Activated naive CD4-positive, alpha-beta T cell treated with anti-CD3 and anti-CD28 coated beads, Interleukin-2, amount 10 ng/mL, durations not matched to agents 7 days and 5 days (primary cell): ENCODE results near the gene VCP.
A peak's percentile ranks its signal among the peaks of the same experiment; 100 is the strongest.

Experiments
- CTCF ChIA-PET: fragments of 350-600 bp; sonication (Branson Sonifier 250); formaldehyde crosslinking; loops from one replicate; lab custom pipeline; 2021; ENCODE audit warnings: antibody characterized with exemption; lab: Charles Lee
- DNase-seq: peaks from one replicate; pipeline ENCODE4 v3.0.0-alpha.2; 2020
- H3K27ac Mint-ChIP-seq: one replicate; pipeline ENCODE4 v1.8.0; 2021; ENCODE audit warnings: mild to moderate bottlenecking, moderate library complexity, mixed read lengths
- H3K27me3 Mint-ChIP-seq: one replicate; pipeline ENCODE4 v1.8.0; 2021; ENCODE audit warnings: mild to moderate bottlenecking, mixed read lengths
- H3K36me3 Mint-ChIP-seq: one replicate; pipeline ENCODE4 v1.8.0; 2021; ENCODE audit warnings: mixed read lengths
- H3K4me1 Mint-ChIP-seq: one replicate; pipeline ENCODE4 v1.8.0; 2021; ENCODE audit warnings: mixed read lengths
- H3K4me3 Mint-ChIP-seq: one replicate; pipeline ENCODE4 v1.8.0; 2021; ENCODE audit warnings: mild to moderate bottlenecking, moderate library complexity, mixed read lengths
- H3K9me3 Mint-ChIP-seq: one replicate; pipeline ENCODE4 v1.8.0; 2021; ENCODE audit warnings: mixed read lengths

Gene VCP

DNA sequence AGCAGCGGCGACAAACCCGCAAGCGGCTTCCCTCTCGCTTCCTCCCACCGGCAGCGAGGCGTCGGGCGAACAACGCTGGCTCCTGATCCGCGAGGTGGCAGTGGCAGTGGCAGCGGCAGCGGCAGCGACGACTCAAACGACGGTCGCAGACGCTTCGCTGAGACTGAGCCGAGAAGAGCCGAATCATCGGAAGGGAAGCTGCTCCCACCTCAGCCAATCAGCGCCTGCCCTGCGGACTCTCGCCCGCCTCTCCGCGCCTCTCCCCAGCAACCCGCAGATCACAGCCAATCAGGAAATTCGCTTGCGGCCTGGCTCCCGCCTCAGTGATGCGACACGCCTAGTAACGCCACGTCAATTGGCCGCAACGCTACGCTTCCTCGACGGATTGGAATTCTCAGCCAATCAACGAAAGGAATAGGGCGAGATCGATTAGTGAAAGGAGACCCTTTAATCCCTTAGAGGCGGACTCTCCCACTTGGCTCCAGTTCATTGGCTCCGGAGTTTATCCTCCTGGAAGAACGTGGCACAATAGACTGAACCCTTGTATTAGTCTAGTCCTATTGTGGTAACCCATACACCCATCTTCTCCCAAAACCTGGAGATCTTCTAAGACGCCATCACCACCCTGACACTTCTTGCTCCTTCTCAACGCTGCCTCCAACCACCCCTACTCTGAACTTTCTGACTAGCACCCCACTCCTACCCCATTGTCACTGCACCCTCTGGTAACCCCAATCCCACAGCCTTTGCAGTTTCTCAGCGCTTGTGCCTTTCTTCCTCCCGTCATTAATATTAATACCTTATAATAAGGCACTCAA lies at the start of gene VCP:
Gene VCP (minus strand): TSS at position 165 of the 818 bp plus-strand sequence. CDS start 272 bp downstream, outside the sequence.
- H3K4me3 Mint-ChIP-seq: peak within 1 kb of the TSS; percentile 90
- DNase-seq: peak; percentile 99
- H3K27me3 Mint-ChIP-seq: no peaks in the 10 kb centered on the region
- peaks cover 58% of the 10 kb centered on the region for H3K36me3 Mint-ChIP-seq
- H3K27ac Mint-ChIP-seq: peak within 1 kb of the TSS; percentile 97
- no peaks in the 10 kb centered on the region for H3K9me3 Mint-ChIP-seq
- peaks cover 61% of the 10 kb centered on the region for H3K4me1 Mint-ChIP-seq
- CTCF ChIA-PET: interaction anchor here (0.9 to 2.3 kb wide), 6 partner anchors 8 to 186 kb away, joined by 3 to 7 read pairs (median 4); partner anchors contain the start of gene PIGO

DNA sequence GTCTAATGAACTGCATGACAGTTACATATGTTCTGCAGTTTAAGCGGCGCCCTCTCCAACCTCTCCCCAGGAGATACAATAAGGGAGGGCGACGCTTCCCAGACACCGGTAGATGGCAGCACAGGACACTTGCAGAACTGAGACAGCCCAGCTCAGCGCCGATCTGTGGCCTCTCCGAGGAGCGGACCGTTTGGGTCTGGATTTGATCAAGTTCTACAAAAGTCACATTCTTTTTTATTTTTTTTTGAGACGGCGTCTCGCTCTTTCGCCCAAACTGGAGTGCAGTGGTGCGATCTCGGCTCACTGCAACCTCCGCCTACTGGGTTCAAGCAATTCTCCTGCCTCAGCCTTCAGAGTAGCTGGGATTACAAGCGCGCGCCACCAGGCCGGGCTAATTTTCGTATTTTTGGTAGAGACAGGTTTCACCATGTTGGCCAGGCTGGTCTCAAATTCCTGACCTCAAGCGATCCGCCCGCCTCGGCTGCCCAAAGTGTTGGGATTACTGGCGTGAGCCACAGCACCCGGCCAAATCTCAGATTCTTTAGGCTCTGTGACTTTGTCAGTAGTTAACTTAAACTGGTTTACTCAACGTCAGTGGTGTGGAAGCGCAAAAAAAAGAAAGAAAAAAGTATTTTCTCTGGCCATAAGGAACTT lies 44.6 kb upstream of the VCP start:
- CTCF ChIA-PET: interaction anchor here (1.1 to 6.7 kb wide), 10 partner anchors 9 to 437 kb away, joined by 3 to 54 read pairs (median 6); partner anchors contain the start of genes STOML2 and UNC13B
- H3K9me3 Mint-ChIP-seq: no peaks in the 10 kb centered on the region

DNA sequence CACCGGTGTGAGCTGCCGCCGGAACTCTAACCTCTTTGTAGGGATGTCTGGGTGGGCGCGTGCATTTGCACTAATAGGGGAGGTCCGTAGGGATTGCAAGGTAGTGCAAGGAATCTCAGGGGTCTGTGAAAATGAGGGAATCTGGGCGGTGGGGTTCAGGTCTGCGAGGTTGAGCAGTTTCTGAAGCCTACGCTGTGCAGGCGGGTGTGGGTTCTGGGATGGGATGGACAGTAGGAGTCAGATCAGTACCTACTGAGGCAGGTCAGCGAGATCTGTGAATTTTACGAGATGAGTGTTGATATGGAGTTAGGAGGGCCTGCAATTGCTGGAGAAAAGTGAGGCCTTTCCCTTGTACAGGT lies 44.1 kb upstream of the VCP start:
- H3K27ac Mint-ChIP-seq: peak overlapping the region; percentile 91
- H3K36me3 Mint-ChIP-seq: peaks cover 9% of the 10 kb centered on the region
- H3K27me3 Mint-ChIP-seq: peaks cover 3% of the 10 kb centered on the region
- no peak for DNase-seq
- CTCF ChIA-PET: interaction anchor here (1.6 to 6.7 kb wide), 6 partner anchors 13 to 437 kb away, joined by 4 to 54 read pairs (median 8); partner anchors contain the start of genes STOML2 and UNC13B
- H3K9me3 Mint-ChIP-seq: no peaks in the 10 kb centered on the region
- peak overlapping the region; percentile 98 for H3K4me3 Mint-ChIP-seq
- H3K4me1 Mint-ChIP-seq: peaks cover 48% of the 10 kb centered on the region

More for the DNA sequence above, 44.6 kb upstream of the VCP start:
- peak overlapping the region; percentile 98 for H3K4me3 Mint-ChIP-seq
- H3K27ac Mint-ChIP-seq: peak overlapping the region; percentile 91
- DNase-seq: peak; percentile 92
- H3K36me3 Mint-ChIP-seq: peaks cover 9% of the 10 kb centered on the region
- peaks cover 3% of the 10 kb centered on the region for H3K27me3 Mint-ChIP-seq
- peaks cover 43% of the 10 kb centered on the region for H3K4me1 Mint-ChIP-seq

DNA sequence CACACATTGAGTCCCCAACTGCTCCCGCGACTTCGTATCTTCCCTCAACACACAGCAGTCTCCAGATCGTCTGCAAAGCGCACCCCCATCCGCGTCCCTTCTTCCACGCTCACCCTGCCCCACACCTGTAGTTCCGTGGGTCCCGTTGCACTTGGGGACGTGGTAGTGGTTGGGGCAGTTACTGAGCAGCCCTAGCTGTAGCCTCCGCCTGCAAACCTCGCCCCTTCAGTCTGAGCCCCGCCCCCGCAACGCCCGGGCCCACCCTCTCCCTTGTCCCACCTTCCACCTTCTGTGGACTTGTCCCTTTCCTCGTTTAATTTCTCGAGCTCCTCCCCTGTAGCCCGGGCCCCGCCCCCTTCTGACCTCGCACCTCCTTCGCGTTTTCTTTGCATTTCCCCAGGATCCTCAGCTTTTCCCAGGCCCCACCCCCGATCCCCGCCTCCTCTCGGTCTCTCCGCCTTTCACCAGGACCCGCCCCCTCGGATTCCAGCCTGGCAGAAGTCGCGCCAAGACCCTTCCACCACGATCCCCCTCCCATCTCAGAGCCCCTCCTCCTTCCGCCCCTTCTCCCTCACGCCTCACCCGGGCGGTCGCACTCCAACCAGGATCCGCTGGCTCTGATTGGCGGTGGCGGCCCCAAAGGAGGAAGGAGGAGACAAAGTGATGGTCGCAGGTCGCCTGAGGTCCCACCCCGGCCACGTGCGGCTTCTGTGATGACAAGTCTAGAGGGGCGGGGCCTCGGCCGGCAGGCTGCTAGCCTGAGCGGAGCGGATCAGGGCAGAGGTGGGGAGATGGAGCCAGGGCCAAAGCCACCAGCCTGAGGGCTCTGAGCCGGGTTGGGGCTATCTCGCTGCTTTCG lies 43.5 kb upstream of the VCP start, which contains the start of gene ATOSB:
Gene ATOSB (minus strand): TSS at position 183 of the 859 bp plus-strand sequence. CDS start 7,588 bp downstream, outside the sequence.
- Mint-ChIP-seq H3K27me3 (no peaks in the 10 kb centered on the region), H3K9me3 (no peaks in the 10 kb centered on the region), H3K36me3 (peaks cover 9% of the 10 kb centered on the region), H3K4me1 (peaks cover 53% of the 10 kb centered on the region), H3K27ac (peak within 1 kb of the TSS; percentile 91), H3K4me3 (peak within 1 kb of the TSS; percentile 98)
- CTCF ChIA-PET: interaction anchor here (0.7 to 6.7 kb wide), 8 partner anchors 13 to 488 kb away, joined by 3 to 54 read pairs (median 4); partner anchors contain the start of genes STOML2 and UNC13B
- peak; percentile 97 for DNase-seq

DNA sequence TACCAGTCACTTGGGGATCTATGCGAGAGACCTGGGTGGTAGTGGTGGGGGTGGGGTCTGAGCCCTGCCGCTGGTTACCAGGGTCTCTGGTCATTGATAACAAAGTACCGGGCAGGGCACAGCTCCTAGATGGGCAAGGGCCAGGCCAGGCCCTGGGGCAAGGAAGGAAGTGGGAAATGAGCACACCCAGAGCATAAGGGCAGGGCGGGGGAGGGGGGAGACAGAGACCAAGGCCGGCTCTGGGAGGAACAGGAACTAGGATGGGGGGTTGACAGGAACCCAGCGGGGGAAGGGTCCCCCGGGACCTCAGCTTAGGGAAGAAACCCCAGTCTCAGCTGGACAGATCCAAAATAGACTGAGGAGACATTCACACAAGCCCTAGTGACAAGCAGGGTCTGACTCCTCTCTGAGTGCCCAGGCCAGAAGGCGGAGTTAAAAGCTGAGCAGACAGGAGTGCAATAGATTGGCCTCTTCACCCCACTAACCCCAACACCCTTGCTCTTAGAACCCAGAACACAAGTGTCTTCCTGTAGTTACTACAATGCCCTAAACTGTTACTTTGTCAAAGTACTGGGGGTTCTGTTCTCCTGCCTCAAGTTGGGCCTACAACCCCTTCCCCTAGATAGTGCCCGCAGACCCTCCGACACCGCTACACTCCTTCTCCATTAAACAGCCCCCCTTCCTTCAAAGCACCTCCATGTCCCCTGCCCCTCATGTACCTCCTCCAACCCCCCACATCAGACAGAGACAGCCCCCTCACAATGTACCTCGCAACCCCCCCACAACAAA lies 42.6 kb upstream of the VCP start:
- H3K36me3 Mint-ChIP-seq: peaks cover 9% of the 10 kb centered on the region
- no peaks in the 10 kb centered on the region for H3K9me3 Mint-ChIP-seq
- H3K4me1 Mint-ChIP-seq: peaks cover 61% of the 10 kb centered on the region
- peak; percentile 63 for DNase-seq
- peak overlapping the region; percentile 98 for H3K4me3 Mint-ChIP-seq
- CTCF ChIA-PET: interaction anchor here (0.7 to 6.7 kb wide), 13 partner anchors 12 to 616 kb away, joined by 3 to 54 read pairs (median 4); partner anchors contain the start of genes FANCG, STOML2 and UNC13B
- peak overlapping the region; percentile 91 for H3K27ac Mint-ChIP-seq
- H3K27me3 Mint-ChIP-seq: no peaks in the 10 kb centered on the region

DNA sequence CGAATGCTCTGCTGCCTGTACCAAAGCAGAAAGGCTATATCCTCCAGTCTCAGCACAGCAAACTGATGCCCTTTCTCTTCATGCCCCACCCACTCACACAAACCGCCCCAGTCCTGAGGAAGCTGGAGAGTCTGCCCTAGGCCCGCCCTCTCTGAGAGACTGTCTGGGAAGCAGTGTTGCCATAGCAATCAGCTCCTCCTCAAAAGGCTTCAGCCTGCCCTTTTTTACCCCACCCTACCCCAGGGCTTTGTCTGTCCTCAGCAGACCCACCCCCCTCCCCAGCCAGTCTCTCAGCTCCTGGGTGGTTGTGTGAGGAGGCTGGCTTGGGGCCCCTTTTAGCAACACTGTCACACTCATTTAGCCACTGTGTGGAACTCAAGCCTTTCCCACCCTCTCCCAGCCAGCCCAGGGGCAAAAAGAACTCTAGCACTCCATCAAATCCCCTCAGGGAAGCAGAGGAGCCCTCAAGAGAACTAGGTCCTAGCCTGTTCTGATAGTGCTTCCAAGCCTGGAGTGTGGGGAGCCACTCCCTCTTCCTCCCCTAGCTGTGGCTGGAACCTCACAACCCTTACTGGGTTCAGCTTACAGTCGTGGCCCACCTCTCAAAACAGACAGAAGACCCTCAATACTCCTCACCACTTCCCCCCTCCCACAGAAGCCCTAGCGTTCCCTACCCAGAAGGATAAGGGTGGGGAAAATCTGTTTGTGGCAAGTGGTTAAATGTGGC lies 41.9 kb upstream of the VCP start:
- Mint-ChIP-seq H3K9me3 (no peaks in the 10 kb centered on the region), H3K27ac (peak overlapping the region; percentile 91), H3K4me3 (peak overlapping the region; percentile 98), H3K36me3 (peaks cover 10% of the 10 kb centered on the region), H3K4me1 (peaks cover 66% of the 10 kb centered on the region), H3K27me3 (no peaks in the 10 kb centered on the region)
- DNase-seq: peak; percentile 89
- CTCF ChIA-PET: interaction anchor here (0.8 to 3.3 kb wide), 12 partner anchors 9 to 617 kb away, joined by 3 to 13 read pairs (median 4); partner anchors contain the start of genes FANCG, PIGO, RUSC2 and STOML2

DNA sequence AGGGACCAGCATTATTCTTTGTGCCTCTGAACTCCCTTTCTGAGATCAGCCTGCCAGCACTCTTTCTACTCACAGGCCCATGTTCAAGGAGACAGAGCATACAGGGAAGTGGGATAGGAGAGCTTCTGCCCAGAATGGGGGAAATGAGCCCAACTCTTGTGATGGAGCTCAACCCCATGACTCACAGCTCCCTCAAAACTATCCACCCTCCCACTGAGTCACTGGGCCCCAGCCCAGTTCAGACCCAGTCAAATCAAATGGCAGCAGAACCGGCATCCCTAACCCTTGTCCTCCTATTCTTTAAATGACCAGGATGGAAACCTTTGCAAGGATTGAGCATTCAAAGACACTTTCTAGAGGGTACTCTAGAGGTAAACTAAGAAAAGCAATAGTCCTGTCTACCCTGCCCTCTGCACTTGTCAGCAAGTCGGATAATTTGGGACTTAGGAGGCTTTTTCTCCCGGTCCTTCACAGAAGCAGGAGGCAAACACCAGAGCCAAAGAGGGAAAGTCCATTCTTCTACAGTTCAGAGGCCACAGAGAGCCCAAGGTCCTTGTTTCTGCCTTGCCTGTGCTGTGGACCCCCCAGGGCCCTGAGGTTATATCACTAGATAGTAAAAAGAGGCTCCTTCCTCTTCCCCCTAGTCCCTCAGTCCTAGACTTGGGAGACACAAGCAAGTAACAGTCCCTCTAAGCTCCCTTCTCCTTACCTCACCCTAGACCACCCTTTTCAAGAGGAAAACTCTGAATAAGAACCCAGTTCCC lies 40.0 kb upstream of the VCP start:
- H3K27ac Mint-ChIP-seq: peak overlapping the region; percentile 66
- DNase-seq: no peak
- CTCF ChIA-PET: interaction anchor here (0.9 to 3.3 kb wide), 2 partner anchors 16 to 447 kb away, joined by 3 to 13 read pairs; partner anchors contain the start of gene PIGO
- H3K4me1 Mint-ChIP-seq: peaks cover 69% of the 10 kb centered on the region
- no peaks in the 10 kb centered on the region for H3K27me3 Mint-ChIP-seq
- peaks cover 10% of the 10 kb centered on the region for H3K36me3 Mint-ChIP-seq
- H3K9me3 Mint-ChIP-seq: no peaks in the 10 kb centered on the region
- H3K4me3 Mint-ChIP-seq: peak overlapping the region; percentile 73

DNA sequence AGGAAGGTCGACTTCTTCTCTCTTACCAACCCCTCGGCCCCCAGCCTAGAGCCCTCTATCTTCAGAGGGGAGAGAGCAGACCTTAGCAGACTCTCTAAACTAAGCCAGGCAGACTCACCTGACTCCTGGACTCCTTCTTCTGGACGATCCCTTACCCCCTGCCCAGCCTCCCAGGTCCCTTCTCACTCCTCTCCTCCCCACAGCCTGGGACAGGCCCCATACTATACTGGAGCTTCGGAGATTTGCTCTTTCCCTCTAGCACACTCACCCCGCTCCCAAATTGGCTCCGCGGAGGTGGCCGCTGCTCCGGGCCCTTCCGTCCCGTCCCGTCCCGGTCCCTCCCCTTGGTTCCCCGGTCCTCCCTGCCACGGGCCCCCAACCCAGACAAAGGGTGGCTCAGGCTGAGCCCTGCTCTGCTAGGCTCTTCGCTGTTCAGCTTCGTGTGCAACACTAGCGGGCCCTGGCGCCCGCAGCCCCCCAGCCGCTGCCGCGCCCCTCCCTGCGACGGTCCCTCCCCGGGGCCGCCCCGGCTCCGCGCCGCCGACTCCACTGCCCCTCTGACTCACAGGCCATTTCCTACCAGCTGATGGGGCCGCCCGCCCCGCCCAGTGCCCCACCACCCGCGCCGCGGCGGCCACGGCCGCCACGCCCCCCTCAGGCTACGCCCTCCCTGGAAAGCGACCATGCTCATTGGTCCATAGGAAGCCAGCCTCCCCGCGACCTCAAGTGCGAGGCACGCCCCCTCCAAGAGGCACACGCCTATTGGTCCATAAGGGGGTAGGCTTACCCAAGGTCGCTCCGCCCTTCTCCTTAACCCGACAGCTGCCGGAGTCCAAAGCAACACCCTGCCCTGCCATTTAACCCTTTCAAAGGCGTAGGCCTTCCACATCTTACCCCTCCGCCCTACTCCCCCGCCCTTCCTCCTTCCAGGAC lies 38.8 kb upstream of the VCP start:
- DNase-seq: peak; percentile 98
- Mint-ChIP-seq H3K27me3 (no peaks in the 10 kb centered on the region), H3K4me3 (peak overlapping the region; percentile 73), H3K9me3 (no peaks in the 10 kb centered on the region), H3K27ac (peak overlapping the region; percentile 77), H3K4me1 (peaks cover 58% of the 10 kb centered on the region), H3K36me3 (peaks cover 10% of the 10 kb centered on the region)
- CTCF ChIA-PET: interaction anchor here (0.7 to 3.3 kb wide), 4 partner anchors 15 to 715 kb away, joined by 3 to 13 read pairs (median 4); partner anchors contain the start of gene PIGO

DNA sequence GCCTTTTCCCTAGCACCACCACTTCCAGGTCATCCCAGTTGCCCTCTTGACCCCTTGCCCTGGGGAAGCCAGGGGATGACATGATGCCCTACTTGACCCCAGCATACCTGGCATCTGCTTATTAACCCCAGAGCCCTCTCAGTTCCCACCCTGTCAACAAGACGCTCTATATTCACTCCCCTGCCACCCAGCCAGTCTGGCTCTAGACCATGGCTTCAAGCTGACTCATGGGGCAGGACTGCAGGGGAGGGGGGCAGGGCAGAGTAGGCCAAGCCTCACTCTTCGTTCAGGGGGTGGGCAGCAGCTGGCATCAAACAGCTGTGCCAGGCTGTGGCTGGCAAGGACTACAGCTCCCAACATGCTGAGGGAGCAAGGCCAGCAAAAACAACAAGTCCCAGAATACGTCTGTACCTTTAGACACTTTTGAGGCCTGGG lies 37.9 kb upstream of the VCP start:
- H3K4me1 Mint-ChIP-seq: peaks cover 51% of the 10 kb centered on the region
- H3K4me3 Mint-ChIP-seq: peak overlapping the region; percentile 73
- CTCF ChIA-PET: interaction anchor here (1.4 kb wide), 1 partner anchor 149 kb away, joined by 4 read pairs; no protein-coding TSS in a partner anchor
- DNase-seq: no peak
- peaks cover 17% of the 10 kb centered on the region for H3K36me3 Mint-ChIP-seq
- H3K27ac Mint-ChIP-seq: no peak overlapping the region
- H3K27me3 Mint-ChIP-seq: no peaks in the 10 kb centered on the region
- no peaks in the 10 kb centered on the region for H3K9me3 Mint-ChIP-seq

DNA sequence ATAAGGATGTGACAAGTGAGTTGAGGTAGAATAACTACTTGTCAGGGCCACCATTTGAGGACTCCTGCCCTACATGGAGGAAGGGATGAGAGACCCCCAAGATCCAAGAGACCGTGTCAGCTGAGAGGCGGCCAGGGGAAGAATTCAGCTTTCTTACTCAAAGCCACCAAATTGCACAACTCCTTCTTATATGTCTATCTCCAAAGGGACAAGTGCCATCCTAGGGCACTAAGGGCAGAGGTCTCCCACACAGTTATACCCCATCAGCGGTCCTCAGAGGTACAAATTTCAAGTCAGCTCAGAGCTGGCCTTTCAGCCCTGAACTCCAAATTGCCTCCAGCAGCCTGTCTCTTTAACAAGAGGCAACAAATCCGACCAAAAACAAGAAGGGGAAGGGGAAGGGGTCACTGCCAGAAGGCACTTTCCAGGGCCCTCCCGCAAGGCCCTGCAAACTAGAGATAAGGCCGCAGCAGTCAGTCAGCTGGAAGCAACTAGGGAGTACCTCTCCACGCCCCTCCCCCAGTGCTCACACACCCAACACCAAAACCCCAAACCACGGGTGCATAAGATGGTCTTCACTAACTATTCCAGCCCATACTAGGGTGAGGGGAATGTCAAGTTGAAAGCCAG lies 36.6 kb upstream of the VCP start:
- no peaks in the 10 kb centered on the region for H3K27me3 Mint-ChIP-seq
- no peak for DNase-seq
- CTCF ChIA-PET: no interaction called here
- H3K4me3 Mint-ChIP-seq: no peak overlapping the region
- peaks cover 23% of the 10 kb centered on the region for H3K36me3 Mint-ChIP-seq
- H3K4me1 Mint-ChIP-seq: peaks cover 45% of the 10 kb centered on the region
- no peak overlapping the region for H3K27ac Mint-ChIP-seq
- no peaks in the 10 kb centered on the region for H3K9me3 Mint-ChIP-seq
